Neural progenitor cell (in vitro differentiated cells): ENCODE results near the gene PLOD3.

ENCODE experiments used
- EZH2 ChIP-seq: fragments of 200-600 bp; sonication (generic); IDR thresholded peaks from 2 replicates; pipeline ENCODE4 v1.6.1; 2017; ENCODE audit warnings: antibody characterized with exemption, mild to moderate bottlenecking, moderate library complexity
- EZH2phosphoT487 ChIP-seq: fragments of 200-600 bp; sonication (generic); IDR thresholded peaks from 2 replicates; pipeline ENCODE4 v1.6.1; 2017; ENCODE audit warnings: antibody characterized with exemption

DNA sequence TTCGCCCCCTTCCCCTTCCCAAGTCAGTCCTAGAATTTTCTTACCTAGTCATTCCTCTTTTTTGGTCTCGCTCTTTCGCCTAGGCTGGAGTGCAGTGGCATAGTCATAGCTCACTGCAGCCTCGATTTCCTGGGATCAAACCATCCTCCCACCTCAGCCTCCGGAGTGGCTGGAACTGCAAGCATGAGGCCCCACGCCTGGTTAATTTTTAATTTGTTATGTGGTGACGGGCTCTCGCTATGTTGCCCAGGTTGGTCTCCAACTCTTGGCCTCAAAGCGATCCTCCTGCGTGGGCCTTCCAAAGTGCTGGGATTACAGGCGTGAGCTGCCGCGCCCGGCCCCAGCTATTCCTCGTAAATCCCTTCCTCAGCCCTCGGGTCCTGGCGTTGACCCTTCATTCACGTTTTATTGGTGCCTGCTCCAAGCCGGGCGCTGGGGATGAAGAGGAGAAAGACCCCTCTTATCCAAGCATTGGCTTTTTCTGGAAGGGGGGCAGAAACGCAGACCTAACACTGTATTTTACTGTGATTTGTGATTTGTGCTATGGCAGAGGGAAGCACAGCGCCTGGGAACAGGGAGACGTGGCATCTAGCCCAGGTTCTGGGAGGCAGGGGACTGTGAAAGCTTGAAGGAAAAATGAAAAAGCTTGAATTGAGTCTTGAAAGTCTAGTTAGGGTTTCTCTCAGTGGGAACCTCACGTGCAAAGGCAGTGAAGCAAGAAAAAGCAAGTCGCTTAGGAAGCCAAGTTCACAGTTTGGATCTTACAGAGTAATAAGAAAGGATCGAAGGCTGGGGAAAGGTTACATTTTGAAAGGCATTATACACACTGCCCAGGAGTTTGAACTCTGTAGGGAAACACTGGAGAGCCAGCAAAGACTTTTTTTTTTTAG lies 1.1 kb upstream of the PLOD3 start:
- no peak for TF ChIP-seq EZH2phosphoT487
- no peak for TF ChIP-seq EZH2
